HL-60/S4 (cell line): Measurements from ENCODE around the gene STAMBP.
"Not testable (repeated sequence)": the region's sequence is repeated elsewhere in the genome, so short reads cannot be mapped to it uniquely, and the experiment has no call there.

ENCODE experiments used
- in situ Hi-C: fragments of 300-500 bp; cut with MboI; formaldehyde crosslinking; loops from 2 replicates; pipeline ENCODE4 v1.14.3; 2022; ENCODE audit warnings: low sequenced_read_pairs

Gene STAMBP

GRCh38 chr2:73885406-73885805 lies 56.6 kb downstream of the STAMBP start:
- in situ Hi-C loops = no loop called here

- in situ Hi-C loops = no loop called here
These were observed 57.6 kb downstream of the STAMBP start for GRCh38 chr2:73886357-73886756.

- in situ Hi-C loops = not testable (repeated sequence)
These were observed 59.0 kb downstream of the STAMBP start for GRCh38 chr2:73887596-73888353.

GRCh38 chr2:73888388-73888787 lies 59.6 kb downstream of the STAMBP start:
- in situ Hi-C loops = no loop called here

GRCh38 chr2:73889206-73889605 lies 60.4 kb downstream of the STAMBP start:
- in situ Hi-C loops = no loop called here

- in situ Hi-C loops = no loop called here
These were observed 61.7 kb downstream of the STAMBP start for GRCh38 chr2:73890301-73891092.

GRCh38 chr2:73891276-73891901 lies 62.6 kb downstream of the STAMBP start:
- in situ Hi-C loops = no loop called here

GRCh38 chr2:73892631-73893329 lies 64.0 kb downstream of the STAMBP start, which contains the start of gene ACTG2:
Gene ACTG2, plus strand, starts transcription at chr2:73893008. Its CDS starts 8,304 bp downstream, at chr2:73901312.
- in situ Hi-C loops = no loop called here

GRCh38 chr2:73893764-73894474 lies 65.2 kb downstream of the STAMBP start:
- in situ Hi-C loops = no loop called here

GRCh38 chr2:73894475-73894850 lies 65.7 kb downstream of the STAMBP start:
- in situ Hi-C loops = no loop called here

GRCh38 chr2:73894877-73895276 lies 66.1 kb downstream of the STAMBP start:
- in situ Hi-C loops = no loop called here

GRCh38 chr2:73895473-73895872 lies 66.7 kb downstream of the STAMBP start:
- in situ Hi-C loops = no loop called here

- in situ Hi-C loops = no loop called here
These were observed 67.8 kb downstream of the STAMBP start for GRCh38 chr2:73896362-73897239.

- in situ Hi-C loops = no loop called here
These were observed 68.5 kb downstream of the STAMBP start for GRCh38 chr2:73897240-73897583.

GRCh38 chr2:73897934-73898333 lies 69.2 kb downstream of the STAMBP start:
- in situ Hi-C loops = no loop called here

- in situ Hi-C loops = no loop called here
These were observed 71.1 kb downstream of the STAMBP start for GRCh38 chr2:73899801-73900336.

- in situ Hi-C loops = no loop called here
These were observed 72.4 kb downstream of the STAMBP start for GRCh38 chr2:73901143-73901542.

- in situ Hi-C loops = no loop called here
These were observed 73.5 kb downstream of the STAMBP start for GRCh38 chr2:73902284-73902683.

- in situ Hi-C loops = no loop called here
These were observed 74.6 kb downstream of the STAMBP start for GRCh38 chr2:73903313-73903712.
